Spinal cord (tissue), 10 donors: Measurements from ENCODE around the gene KANSL1. TPM values are rescaled to one million over a fixed set of nuclear protein-coding genes. Genes with fewer than 3 reads are reported as not detected.
"Not testable (repeated sequence)": the region's sequence is repeated elsewhere in the genome, so short reads cannot be mapped to it uniquely, and the experiment has no call there.

Experiments
- DNase-seq, 6 donors: peaks; one replicate each; pipeline versions ENCODE4 v3.0.0 to v3.0.0-alpha.2; 2013 to 2015; ENCODE audit warnings: low spot score in 6 of 6, low read depth in 4 of 6
- H3K27ac ChIP-seq: one replicate; pipeline ENCODE4 v1.5.1; 2013; ENCODE audit warnings: low read depth, low read length, control low read depth
- H3K27me3 ChIP-seq: one replicate; pipeline ENCODE4 v1.6.1; 2013; ENCODE audit warnings: low read length; ENCODE audit not compliant: control insufficient read depth, insufficient read depth
- H3K36me3 ChIP-seq: one replicate; pipeline ENCODE4 v1.6.1; 2013; ENCODE audit warnings: low read length; ENCODE audit not compliant: control insufficient read depth, insufficient read depth
- H3K4me1 ChIP-seq: one replicate; pipeline ENCODE4 v1.6.1; 2013; ENCODE audit warnings: low read length; ENCODE audit not compliant: control insufficient read depth, insufficient read depth
- H3K4me3 ChIP-seq: one replicate; pipeline ENCODE4 v1.5.1; 2013; ENCODE audit warnings: low read depth, low read length, control low read depth
- H3K9me3 ChIP-seq: one replicate; pipeline ENCODE4 v1.6.1; 2013; ENCODE audit warnings: low read length; ENCODE audit not compliant: control insufficient read depth, insufficient read depth
- WGBS: methylation state at CpG from one replicate; pipeline ENCODE4 v1.1.5; 2013; ENCODE audit warnings: missing lambda C conversion rate; ENCODE audit not compliant: insufficient coverage; 5-methylcytosine and 5-hydroxymethylcytosine counted together
- polyA plus RNA-seq, 2 donors: library from polyadenylated mRNA; unstranded; fragments of 120-200 nt; gene quantifications; one replicate each; pipeline ENCODE4 v1.2.1, GENCODE V29; 2013; ENCODE audit not compliant: insufficient read length in 2 of 2
- total RNA-seq, 2 donors: library from RNA; depleted of rRNA in 1 of 2; stranded (reverse); fragments of 120-200 nt in 1 of 2; fragments of >200 nt in 1 of 2; gene quantifications; one replicate each; pipeline versions ENCODE4 v1.2.3 to v1.2.4, GENCODE V29; 2013 to 2014
- donor health status: healthy.

Gene KANSL1
- total and polyA plus RNA-seq, 4 donors, result 49.4 to 117 (median 89.9) TPM

GRCh38 chr17:46013502-46014165 is 179.6 kb downstream of the KANSL1 start:
- 31% methylated on average over 9 of the region's 9 CpGs for WGBS
- Histone ChIP-seq H3K27ac (no peak overlapping the region), H3K36me3 (peaks cover 45% of the 10 kb centered on the region), H3K4me1 (peaks cover 19% of the 10 kb centered on the region), H3K9me3 (no peaks in the 10 kb centered on the region), H3K4me3 (no peak overlapping the region), H3K27me3 (no peaks in the 10 kb centered on the region)
- DNase-seq, result peak in 1 of 6 donors; percentile 40

GRCh38 chr17:46013127-46013501 is 180.1 kb downstream of the KANSL1 start:
- H3K4me1 ChIP-seq, result peaks cover 19% of the 10 kb centered on the region
- H3K36me3 ChIP-seq, result peaks cover 44% of the 10 kb centered on the region
- no peaks in the 10 kb centered on the region for H3K27me3 ChIP-seq
- H3K4me3 ChIP-seq, result no peak overlapping the region
- H3K27ac ChIP-seq, result no peak overlapping the region
- 72% methylated on average over 7 of the region's 7 CpGs for WGBS
- no peaks in the 10 kb centered on the region for H3K9me3 ChIP-seq
- no peak for DNase-seq

- no peaks in the 10 kb centered on the region for H3K27me3 ChIP-seq
- peaks cover 44% of the 10 kb centered on the region for H3K36me3 ChIP-seq
- H3K4me3 ChIP-seq, result no peak overlapping the region
- WGBS, result 77% methylated on average over 10 of the region's 11 CpGs
- no peaks in the 10 kb centered on the region for H3K9me3 ChIP-seq
- DNase-seq, result no peak
- peaks cover 19% of the 10 kb centered on the region for H3K4me1 ChIP-seq
- H3K27ac ChIP-seq, result no peak overlapping the region
Observed at GRCh38 chr17:46012506-46013079, 180.6 kb downstream of the KANSL1 start.

GRCh38 chr17:46011711-46012505 is 181.3 kb downstream of the KANSL1 start:
- no peak for DNase-seq
- peaks cover 44% of the 10 kb centered on the region for H3K36me3 ChIP-seq
- peaks cover 19% of the 10 kb centered on the region for H3K4me1 ChIP-seq
- no peaks in the 10 kb centered on the region for H3K27me3 ChIP-seq
- no peak overlapping the region for H3K4me3 ChIP-seq
- H3K27ac ChIP-seq, result no peak overlapping the region
- no peaks in the 10 kb centered on the region for H3K9me3 ChIP-seq
- 93% methylated on average over 28 of the region's 28 CpGs for WGBS

- no peaks in the 10 kb centered on the region for H3K9me3 ChIP-seq
- peaks cover 49% of the 10 kb centered on the region for H3K36me3 ChIP-seq
- H3K4me3 ChIP-seq, result no peak overlapping the region
- H3K27me3 ChIP-seq, result no peaks in the 10 kb centered on the region
- 77% methylated on average over 13 of the region's 16 CpGs for WGBS
- peaks cover 19% of the 10 kb centered on the region for H3K4me1 ChIP-seq
- H3K27ac ChIP-seq, result no peak overlapping the region
- DNase-seq, result no peak
Observed at GRCh38 chr17:46010597-46011186, 182.5 kb downstream of the KANSL1 start.

GRCh38 chr17:46009681-46010596 is 183.3 kb downstream of the KANSL1 start:
- Histone ChIP-seq H3K4me3 (no peak overlapping the region), H3K9me3 (no peaks in the 10 kb centered on the region), H3K4me1 (peaks cover 19% of the 10 kb centered on the region), H3K36me3 (peaks cover 49% of the 10 kb centered on the region), H3K27ac (no peak overlapping the region), H3K27me3 (no peaks in the 10 kb centered on the region)
- 86% methylated on average over 23 of the region's 33 CpGs for WGBS
- no peak for DNase-seq

- H3K27ac ChIP-seq, result no peak overlapping the region
- no peaks in the 10 kb centered on the region for H3K9me3 ChIP-seq
- no peaks in the 10 kb centered on the region for H3K27me3 ChIP-seq
- peaks cover 19% of the 10 kb centered on the region for H3K4me1 ChIP-seq
- WGBS, result 87% methylated on average over 6 of the region's 9 CpGs
- H3K4me3 ChIP-seq, result no peak overlapping the region
- no peak for DNase-seq
- peaks cover 42% of the 10 kb centered on the region for H3K36me3 ChIP-seq
Observed at GRCh38 chr17:46008591-46008990, 184.6 kb downstream of the KANSL1 start.

- WGBS, result no CpG with 5 or more reads among the region's 2 CpGs
- no peak for DNase-seq
- H3K9me3 ChIP-seq, result no peaks in the 10 kb centered on the region
- H3K27me3 ChIP-seq, result no peaks in the 10 kb centered on the region
- no peak overlapping the region for H3K4me3 ChIP-seq
- peaks cover 37% of the 10 kb centered on the region for H3K36me3 ChIP-seq
- no peak overlapping the region for H3K27ac ChIP-seq
- H3K4me1 ChIP-seq, result peaks cover 18% of the 10 kb centered on the region
Observed at GRCh38 chr17:46007461-46007965, 185.7 kb downstream of the KANSL1 start.

- H3K27ac ChIP-seq, H3K9me3 ChIP-seq, DNase-seq, H3K27me3 ChIP-seq, H3K4me3 ChIP-seq: not testable (repeated sequence)
- WGBS, result no CpG with 5 or more reads among the region's 1 CpG
- peaks cover 29% of the 10 kb centered on the region for H3K4me1 ChIP-seq
- peaks cover 29% of the 10 kb centered on the region for H3K36me3 ChIP-seq
Observed at GRCh38 chr17:46006082-46006481, 187.1 kb downstream of the KANSL1 start.
